Testis (tissue), 3 donors: ENCODE measurements around the gene AGAP1. TPM values are rescaled to one million over a fixed set of nuclear protein-coding genes. Genes with fewer than 3 reads are reported as not detected.

Experiments used
- DNase-seq: peaks from one replicate; pipeline ENCODE4 v3.0.0-alpha.2; 2019
- H3K27ac ChIP-seq, 2 donors: fragments of 200-600 bp; sonication (generic); one replicate each; pipeline ENCODE4 v1.5.1; 2019
- H3K27me3 ChIP-seq: fragments of 200-600 bp; sonication (generic); one replicate; pipeline ENCODE4 v1.5.1; 2019
- H3K36me3 ChIP-seq: fragments of 200-600 bp; sonication (generic); one replicate; pipeline ENCODE4 v1.5.1; 2017; ENCODE audit warnings: low read depth; ENCODE audit errors: missing control alignments
- H3K4me1 ChIP-seq: fragments of 200-600 bp; sonication (generic); one replicate; pipeline ENCODE4 v1.5.1; 2019
- H3K4me3 ChIP-seq, 2 donors: fragments of 200-600 bp; sonication (generic); one replicate each; pipeline ENCODE4 v1.5.1; 2017 to 2019
- H3K9me3 ChIP-seq: fragments of 200-600 bp; sonication (generic); one replicate; pipeline ENCODE4 v1.5.1; 2017
- POLR2A ChIP-seq: fragments of 450-650 bp; IDR thresholded peaks from one replicate; pipeline ENCODE4 v1.6.1; 2017; ENCODE audit warnings: antibody characterized with exemption, mild to moderate bottlenecking, moderate library complexity
- WGBS, 2 donors: methylation state at CpG; one replicate each; pipeline ENCODE4 v1.1.5; 2018; 5-methylcytosine and 5-hydroxymethylcytosine counted together
- intact Hi-C: fragments of 100-400 bp; cut with DNase I; formaldehyde crosslinking; loops from one replicate; pipeline ENCODE4 v1.15.1; 2023; ENCODE audit warnings: low total_unique reads
- polyA plus RNA-seq: library from polyadenylated mRNA; stranded (reverse); fragments of 350-450 nt; fragmentation: Illumina TruSeq; extraction: RNeasy Lipid Tissue Mini Kit (QIAGEN cat#74804); gene quantifications from one replicate; pipeline ENCODE4 v1.2.3, GENCODE V29; 2014; ENCODE audit warnings: low read depth, low replicate concordance; ENCODE audit not compliant: insufficient read depth
- total RNA-seq, 2 donors: library from RNA; depleted of rRNA; stranded (reverse); fragments of >200 nt; gene quantifications; one replicate each; pipeline ENCODE4 v1.2.3, GENCODE V29; 2016
- TF ChIP-seq, protein P1 (sequence below), 3 experiments: fragments of 450-650 bp in 2 of 3; fragments of 200-600 bp in 1 of 3; sonication (generic) in 1 of 3; IDR thresholded peaks; one replicate each; pipeline ENCODE4 v1.5.1; 2016 to 2019; ENCODE audit warnings: antibody characterized with exemption in 3 of 3, mild to moderate bottlenecking in 2 of 3, moderate library complexity in 1 of 3

The AGAP1 gene
- total and polyA plus RNA-seq, 3 donors from 2014 or later, result 21.4 to 45.5 (median 40.7) TPM

DNA sequence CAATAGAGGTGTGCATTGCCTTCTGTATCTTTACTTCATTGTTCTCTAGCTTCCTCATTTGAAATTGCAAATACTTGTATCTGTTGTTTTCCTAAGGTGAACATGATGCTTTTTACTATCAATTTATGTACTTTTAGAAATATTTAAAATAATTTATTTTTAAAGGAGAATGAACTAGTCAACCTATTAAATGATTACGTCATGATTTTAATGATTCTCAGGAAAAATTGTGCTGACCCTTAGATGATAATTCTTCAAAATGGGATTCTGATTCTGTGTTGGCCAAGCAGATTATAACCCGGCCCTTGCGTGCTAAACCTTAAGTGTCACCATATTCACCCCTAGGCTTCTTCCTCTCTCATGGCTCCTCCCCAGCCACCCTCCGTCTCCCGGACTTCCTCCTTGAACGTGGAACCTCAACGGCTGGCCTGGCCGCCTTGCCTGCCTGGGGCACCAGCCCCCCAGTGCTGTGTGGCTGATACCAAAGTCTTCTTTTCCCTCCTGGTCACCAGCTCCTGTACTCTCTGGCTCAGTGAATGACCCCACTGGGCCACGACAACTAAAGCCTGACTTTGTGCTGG lies 382.3 kb downstream of the AGAP1 start:
- H3K4me3 ChIP-seq, result no peak overlapping the region
- intact Hi-C loops, result no loop called here
- no peaks in the 10 kb centered on the region for H3K9me3 ChIP-seq
- no peaks in the 10 kb centered on the region for H3K27me3 ChIP-seq
- H3K36me3 ChIP-seq, result no peaks in the 10 kb centered on the region
- H3K27ac ChIP-seq, result no peak overlapping the region
- no peak for DNase-seq
- TF ChIP-seq, protein P1, sequence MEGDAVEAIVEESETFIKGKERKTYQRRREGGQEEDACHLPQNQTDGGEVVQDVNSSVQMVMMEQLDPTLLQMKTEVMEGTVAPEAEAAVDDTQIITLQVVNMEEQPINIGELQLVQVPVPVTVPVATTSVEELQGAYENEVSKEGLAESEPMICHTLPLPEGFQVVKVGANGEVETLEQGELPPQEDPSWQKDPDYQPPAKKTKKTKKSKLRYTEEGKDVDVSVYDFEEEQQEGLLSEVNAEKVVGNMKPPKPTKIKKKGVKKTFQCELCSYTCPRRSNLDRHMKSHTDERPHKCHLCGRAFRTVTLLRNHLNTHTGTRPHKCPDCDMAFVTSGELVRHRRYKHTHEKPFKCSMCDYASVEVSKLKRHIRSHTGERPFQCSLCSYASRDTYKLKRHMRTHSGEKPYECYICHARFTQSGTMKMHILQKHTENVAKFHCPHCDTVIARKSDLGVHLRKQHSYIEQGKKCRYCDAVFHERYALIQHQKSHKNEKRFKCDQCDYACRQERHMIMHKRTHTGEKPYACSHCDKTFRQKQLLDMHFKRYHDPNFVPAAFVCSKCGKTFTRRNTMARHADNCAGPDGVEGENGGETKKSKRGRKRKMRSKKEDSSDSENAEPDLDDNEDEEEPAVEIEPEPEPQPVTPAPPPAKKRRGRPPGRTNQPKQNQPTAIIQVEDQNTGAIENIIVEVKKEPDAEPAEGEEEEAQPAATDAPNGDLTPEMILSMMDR (IDR thresholded peaks at IDR 0.05), result no peak
- no peak for TF ChIP-seq POLR2A
- 88 to 92% methylated on average over 9 of the region's 9 CpGs for WGBS, 2 donors
- H3K4me1 ChIP-seq, result no peaks in the 10 kb centered on the region

DNA sequence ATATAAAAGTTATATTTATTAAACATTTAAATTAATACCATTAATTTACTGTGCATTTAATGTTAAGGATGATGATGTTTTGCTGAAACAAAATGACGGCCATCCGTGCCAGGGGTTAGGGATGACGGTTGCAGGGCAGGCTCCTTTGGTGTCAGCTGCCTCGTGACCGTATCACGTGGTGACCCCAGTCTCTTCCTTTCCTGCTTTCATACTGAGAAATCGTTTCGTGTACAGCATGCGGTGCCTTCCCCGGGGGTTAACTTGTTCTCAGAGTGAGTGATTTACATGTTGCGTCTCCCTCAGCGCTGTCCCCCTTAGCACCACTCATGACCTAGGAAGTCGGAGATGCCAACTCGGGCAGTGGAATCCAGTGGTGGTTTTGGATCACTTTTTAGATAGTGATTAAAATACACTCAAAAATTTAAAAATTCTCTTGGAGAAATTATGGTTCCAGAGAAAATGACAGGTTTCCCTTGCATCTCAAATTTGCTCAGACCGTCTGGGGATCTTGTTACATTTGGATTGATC lies 383.5 kb downstream of the AGAP1 start:
- WGBS, 2 donors, result 84 to 86% methylated on average over 15 of the region's 15 CpGs
- no peak overlapping the region for H3K4me3 ChIP-seq
- DNase-seq, result no peak
- no peak overlapping the region for H3K27ac ChIP-seq
- H3K27me3 ChIP-seq, result no peaks in the 10 kb centered on the region
- H3K36me3 ChIP-seq, result no peaks in the 10 kb centered on the region
- intact Hi-C loops, result no loop called here
- H3K9me3 ChIP-seq, result no peaks in the 10 kb centered on the region
- H3K4me1 ChIP-seq, result no peaks in the 10 kb centered on the region
- TF ChIP-seq, protein P1 (IDR thresholded peaks at IDR 0.05), result no peak
- no peak for TF ChIP-seq POLR2A

DNA sequence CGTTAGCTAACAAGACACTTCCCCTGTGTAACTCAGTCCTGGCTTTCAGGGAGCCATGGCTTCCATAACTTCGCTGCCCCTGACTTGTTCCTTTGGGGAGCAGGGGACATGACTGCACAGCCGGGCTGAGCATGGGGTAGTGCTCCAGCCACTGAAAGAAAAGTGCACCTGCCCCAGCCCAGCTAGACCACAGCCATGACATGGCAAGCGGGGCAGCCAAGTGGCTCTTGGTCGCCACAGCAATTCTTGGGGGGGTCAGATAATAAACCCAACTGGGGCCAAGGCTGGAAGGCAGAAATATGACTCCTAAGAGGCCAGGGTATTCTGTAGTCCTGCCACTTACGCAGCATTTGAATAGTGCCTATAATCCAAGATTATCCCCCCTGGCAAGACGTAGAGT lies 385.3 kb downstream of the AGAP1 start:
- no peaks in the 10 kb centered on the region for H3K36me3 ChIP-seq
- H3K27ac ChIP-seq, result no peak overlapping the region
- TF ChIP-seq POLR2A, result no peak
- TF ChIP-seq, protein P1 (IDR thresholded peaks at IDR 0.05), result no peak
- 97% methylated on average over 5 to 7 of the region's 7 CpGs for WGBS, 2 donors
- no peak for DNase-seq
- H3K4me3 ChIP-seq, result no peak overlapping the region
- H3K27me3 ChIP-seq, result no peaks in the 10 kb centered on the region
- H3K4me1 ChIP-seq, result no peaks in the 10 kb centered on the region
- intact Hi-C loops, result no loop called here
- no peaks in the 10 kb centered on the region for H3K9me3 ChIP-seq

DNA sequence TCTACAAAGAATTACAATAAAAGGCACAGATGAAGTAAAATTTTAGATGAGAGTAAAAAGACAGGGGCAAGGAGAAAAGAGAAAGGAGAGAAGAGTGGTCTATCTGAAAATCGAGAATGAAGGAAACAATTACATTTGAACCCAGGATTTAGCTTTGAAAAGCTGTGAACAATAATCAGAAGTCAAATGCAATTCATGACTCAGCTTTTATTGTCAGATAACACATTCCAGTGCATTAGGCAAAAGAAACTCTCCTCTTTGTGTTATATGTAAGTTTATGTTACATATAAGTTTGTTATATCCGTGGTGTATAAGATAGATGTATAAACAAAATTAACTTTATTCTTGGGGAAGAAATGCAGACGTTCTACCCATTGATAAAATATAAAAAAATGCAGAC lies 389.8 kb downstream of the AGAP1 start:
- Histone ChIP-seq H3K4me1 (no peaks in the 10 kb centered on the region), H3K4me3 (no peak overlapping the region), H3K27me3 (no peaks in the 10 kb centered on the region), H3K9me3 (no peaks in the 10 kb centered on the region), H3K36me3 (no peaks in the 10 kb centered on the region), H3K27ac (no peak overlapping the region)
- TF ChIP-seq POLR2A, result no peak
- TF ChIP-seq, protein P1 (IDR thresholded peaks at IDR 0.05), result no peak
- 85 to 91% methylated on average over 3 of the region's 3 CpGs for WGBS, 2 donors
- no peak for DNase-seq
- intact Hi-C loops, result no loop called here

DNA sequence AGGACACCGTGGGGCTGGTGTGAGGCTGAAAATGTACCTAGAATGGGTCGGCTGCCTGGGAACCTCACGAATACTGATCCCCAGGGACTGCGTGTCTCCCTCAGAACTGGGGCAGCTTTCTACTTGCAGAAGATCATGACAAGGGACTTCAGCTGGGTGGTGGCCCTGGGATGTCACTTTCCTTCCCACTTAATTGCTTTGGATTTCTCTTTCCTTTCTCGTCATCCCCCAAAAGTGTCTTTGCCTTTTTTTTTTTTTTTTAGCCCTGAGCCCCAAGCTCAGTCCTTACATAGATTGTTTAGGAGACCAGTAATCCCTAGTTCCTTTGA lies 395.4 kb downstream of the AGAP1 start:
- intact Hi-C loops, result no loop called here
- H3K27me3 ChIP-seq, result no peaks in the 10 kb centered on the region
- H3K4me1 ChIP-seq, result no peaks in the 10 kb centered on the region
- 96 to 97% methylated on average over 5 of the region's 5 CpGs for WGBS, 2 donors
- no peak overlapping the region for H3K4me3 ChIP-seq
- no peak overlapping the region for H3K27ac ChIP-seq
- H3K9me3 ChIP-seq, result no peaks in the 10 kb centered on the region
- no peak for TF ChIP-seq POLR2A
- TF ChIP-seq, protein P1 (IDR thresholded peaks at IDR 0.05), result no peak
- H3K36me3 ChIP-seq, result no peaks in the 10 kb centered on the region
- no peak for DNase-seq
